OCI-LY1 (cell line): ENCODE measurements around the gene NAPEPLD.

Experiments
- EZH2 ChIP-seq: fragments of 200-600 bp; sonication (generic), shearing (Covaris generic); IDR thresholded peaks from 2 replicates; pipeline ENCODE4 v1.8.0; 2017; ENCODE audit warnings: borderline replicate concordance, mixed run types, mild to moderate bottlenecking, antibody characterized with exemption, low read length, moderate library complexity, mixed read lengths
- TF ChIP-seq, protein P1 (sequence below): fragments of 200-600 bp; sonication (generic), shearing (Covaris generic); IDR thresholded peaks from 2 replicates; pipeline ENCODE4 v1.5.1; 2017; ENCODE audit warnings: mild to moderate bottlenecking, antibody characterized with exemption, low read length, moderate library complexity, mixed read lengths

DNA sequence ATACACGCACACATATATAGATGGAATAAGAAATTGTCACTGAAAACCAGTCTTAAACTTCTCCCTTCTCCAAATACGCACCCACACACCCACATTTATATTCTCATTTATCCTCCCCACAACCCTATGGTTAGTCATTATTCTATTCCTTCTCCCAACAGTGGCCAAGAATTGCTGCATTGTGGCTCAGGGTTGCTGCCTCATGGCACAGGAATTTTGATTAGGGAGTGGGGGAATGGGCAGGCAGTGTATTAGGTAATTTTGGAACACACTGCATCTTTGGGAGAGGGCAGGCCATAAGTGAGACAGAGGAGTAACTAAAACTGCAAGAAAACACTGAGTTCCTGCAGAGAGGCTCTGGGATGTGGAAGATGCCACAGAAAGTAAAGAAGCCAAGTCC lies 35.7 kb downstream of the NAPEPLD start:
- TF ChIP-seq, protein P1, sequence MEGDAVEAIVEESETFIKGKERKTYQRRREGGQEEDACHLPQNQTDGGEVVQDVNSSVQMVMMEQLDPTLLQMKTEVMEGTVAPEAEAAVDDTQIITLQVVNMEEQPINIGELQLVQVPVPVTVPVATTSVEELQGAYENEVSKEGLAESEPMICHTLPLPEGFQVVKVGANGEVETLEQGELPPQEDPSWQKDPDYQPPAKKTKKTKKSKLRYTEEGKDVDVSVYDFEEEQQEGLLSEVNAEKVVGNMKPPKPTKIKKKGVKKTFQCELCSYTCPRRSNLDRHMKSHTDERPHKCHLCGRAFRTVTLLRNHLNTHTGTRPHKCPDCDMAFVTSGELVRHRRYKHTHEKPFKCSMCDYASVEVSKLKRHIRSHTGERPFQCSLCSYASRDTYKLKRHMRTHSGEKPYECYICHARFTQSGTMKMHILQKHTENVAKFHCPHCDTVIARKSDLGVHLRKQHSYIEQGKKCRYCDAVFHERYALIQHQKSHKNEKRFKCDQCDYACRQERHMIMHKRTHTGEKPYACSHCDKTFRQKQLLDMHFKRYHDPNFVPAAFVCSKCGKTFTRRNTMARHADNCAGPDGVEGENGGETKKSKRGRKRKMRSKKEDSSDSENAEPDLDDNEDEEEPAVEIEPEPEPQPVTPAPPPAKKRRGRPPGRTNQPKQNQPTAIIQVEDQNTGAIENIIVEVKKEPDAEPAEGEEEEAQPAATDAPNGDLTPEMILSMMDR: no peak
- no peak for TF ChIP-seq EZH2
